GM19035 (cell line): ENCODE data around the gene ACVR2A.
A peak's percentile ranks its signal among the peaks of the same experiment; 100 is the strongest.

Source experiments
- ATAC-seq: cut with Tn5 transposase; IDR thresholded peaks from one replicate; pipeline ENCODE4 v1.9.1; 2021; ENCODE audit not compliant: unreplicated experiment

ACVR2A gene

DNA sequence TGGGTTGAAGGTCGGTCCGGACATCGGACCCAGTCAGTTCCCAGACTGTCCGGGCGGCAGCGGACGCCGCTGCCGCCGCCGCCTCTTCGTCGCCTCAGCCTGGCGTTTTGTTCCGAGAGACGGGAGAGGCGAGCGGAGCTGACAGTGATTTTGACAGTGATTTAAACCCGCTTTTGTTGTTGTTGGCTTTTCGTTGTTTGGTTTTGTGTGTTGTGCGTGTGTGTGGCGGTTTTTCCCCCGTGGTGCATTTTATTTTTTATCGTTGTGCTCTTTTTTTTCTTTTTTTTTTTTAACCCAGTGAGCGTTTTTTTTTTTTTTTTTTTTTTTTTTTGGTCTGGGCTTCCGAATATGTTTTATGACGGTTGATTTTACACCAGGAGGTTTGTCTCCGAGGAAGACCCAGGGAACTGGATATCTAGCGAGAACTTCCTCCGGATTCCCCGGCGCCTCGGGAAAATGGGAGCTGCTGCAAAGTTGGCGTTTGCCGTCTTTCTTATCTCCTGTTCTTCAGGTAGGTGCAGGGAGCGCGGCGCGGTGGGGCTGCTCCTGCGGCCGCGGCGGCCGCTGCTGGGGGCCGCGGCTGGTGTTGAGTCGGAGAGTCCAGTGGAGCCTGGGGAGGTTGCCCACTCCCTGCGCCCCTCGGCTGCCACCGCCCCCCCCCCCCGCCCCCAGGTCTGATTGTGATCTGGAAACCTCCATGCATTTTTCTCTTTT, at the start of gene ACVR2A:
TSS of gene ACVR2A (plus strand) at position 333 of the 714 bp plus-strand sequence. CDS start at position 457, 124 bp downstream.
- ATAC-seq: peak; percentile 45

GRCh38 chr2:147800316-147800715, 44.5 kb upstream of the ACVR2A start:
- ATAC-seq: no peak

- ATAC-seq: no peak
These were observed 38.0 kb upstream of the ACVR2A start for GRCh38 chr2:147806846-147807245.

DNA sequence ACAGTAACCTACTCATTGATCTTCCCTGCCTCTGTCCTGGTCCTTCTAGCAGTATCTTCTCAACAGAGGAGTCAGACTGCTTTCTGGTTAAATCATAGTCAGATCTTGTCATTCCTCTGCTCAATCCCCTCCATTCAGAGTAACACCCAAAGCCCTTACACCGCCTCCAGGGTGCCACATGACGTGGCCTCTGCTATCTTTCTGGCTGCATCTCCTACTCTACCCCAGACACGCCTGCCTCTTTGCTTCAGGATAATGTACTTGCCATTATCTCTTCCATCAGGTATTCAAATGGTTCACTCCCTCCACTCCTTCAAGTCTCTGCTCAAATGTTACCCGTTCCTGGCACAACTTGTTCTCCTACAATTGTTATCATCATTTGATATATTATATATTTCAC, 36.3 kb upstream of the ACVR2A start:
- no peak for ATAC-seq

GRCh38 chr2:147810883-147811765, 33.7 kb upstream of the ACVR2A start:
- no peak for ATAC-seq

DNA sequence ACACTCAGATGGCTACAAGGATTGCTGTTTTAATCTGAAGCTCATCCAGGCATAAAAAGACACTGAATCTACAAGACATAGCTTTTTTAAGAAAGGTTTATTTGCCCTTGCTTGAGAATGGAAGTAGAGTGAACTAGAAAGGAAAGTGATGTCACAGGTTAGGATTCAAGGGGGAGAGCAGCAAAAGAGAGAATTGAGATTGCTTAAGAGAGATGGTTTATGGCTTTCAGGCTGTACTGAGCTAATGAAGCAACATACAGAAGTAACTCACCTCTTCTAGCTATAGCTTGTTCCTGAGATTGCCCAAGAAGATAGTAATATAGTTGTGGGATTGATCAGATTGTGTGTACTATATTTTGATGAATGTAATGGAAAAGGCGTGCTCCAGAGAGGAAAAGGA, 26.1 kb upstream of the ACVR2A start:
- no peak for ATAC-seq

GRCh38 chr2:147824620-147825019, 20.2 kb upstream of the ACVR2A start:
- no peak for ATAC-seq

DNA sequence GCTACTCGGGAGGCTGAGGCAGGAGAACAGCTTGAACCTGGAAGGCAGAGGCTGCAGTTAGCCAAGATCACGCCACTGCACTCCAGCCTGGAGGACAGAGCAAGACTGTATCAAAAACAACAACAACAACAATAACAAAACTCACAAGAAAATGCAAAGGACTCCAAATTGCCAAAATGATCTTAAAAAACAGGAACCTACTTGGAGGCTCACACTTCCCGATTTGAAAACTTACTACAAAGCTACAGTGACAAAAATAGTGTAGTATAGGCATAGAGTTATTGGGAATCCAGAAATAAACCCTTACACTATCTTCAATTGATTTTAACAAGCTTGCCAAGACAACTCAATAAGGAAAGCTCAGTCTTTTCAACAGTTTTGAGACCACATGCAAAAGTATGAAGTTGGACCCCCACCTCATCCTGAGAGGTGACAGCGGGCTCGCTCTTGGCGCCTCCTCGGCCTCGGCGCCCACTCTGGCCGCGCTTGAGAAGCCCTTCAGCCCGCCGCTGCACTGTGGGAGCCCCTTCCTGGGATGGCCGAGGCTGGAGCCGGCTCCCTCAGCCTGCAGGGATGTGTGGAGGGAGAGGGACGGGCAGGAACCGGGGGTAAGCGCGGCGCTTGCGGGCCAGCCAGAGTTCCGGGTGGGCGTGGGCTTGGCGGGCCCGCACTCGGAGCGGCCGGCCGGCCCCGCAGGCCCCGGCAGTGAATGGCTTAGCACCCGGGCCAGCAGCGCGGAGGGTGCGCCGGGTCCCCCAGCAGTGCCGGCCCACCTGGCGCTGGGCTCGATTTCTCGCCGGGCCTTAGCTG, 18.3 kb upstream of the ACVR2A start:
- no peak for ATAC-seq

- no peak for ATAC-seq
These were observed 17.8 kb upstream of the ACVR2A start for GRCh38 chr2:147827088-147827375.

GRCh38 chr2:147829106-147829505, 15.7 kb upstream of the ACVR2A start:
- ATAC-seq: no peak

GRCh38 chr2:147836099-147836498, 8.7 kb upstream of the ACVR2A start:
- no peak for ATAC-seq

DNA sequence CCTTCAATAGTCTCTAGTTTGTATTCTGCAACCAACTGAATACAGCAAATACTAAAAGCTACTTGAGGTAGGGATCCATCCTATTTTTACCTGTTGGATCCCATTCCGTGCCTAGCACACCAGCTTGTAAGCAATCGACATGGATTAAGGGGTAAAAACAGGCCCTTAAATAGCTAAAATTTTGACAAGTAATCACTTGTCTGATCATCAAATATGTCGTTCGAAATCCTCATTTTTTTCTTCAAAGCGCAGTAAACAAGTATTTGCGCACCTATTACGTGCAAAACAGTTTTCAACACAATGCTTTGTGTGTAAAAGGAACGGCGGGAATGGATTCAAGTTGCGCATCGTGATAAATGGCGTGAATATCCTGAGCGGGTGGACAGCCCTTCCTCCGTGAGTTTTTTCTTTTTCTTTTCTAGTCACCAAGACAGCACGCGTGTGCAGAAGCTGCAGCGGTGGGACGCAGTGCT, 1.4 kb upstream of the ACVR2A start:
- no peak for ATAC-seq

DNA sequence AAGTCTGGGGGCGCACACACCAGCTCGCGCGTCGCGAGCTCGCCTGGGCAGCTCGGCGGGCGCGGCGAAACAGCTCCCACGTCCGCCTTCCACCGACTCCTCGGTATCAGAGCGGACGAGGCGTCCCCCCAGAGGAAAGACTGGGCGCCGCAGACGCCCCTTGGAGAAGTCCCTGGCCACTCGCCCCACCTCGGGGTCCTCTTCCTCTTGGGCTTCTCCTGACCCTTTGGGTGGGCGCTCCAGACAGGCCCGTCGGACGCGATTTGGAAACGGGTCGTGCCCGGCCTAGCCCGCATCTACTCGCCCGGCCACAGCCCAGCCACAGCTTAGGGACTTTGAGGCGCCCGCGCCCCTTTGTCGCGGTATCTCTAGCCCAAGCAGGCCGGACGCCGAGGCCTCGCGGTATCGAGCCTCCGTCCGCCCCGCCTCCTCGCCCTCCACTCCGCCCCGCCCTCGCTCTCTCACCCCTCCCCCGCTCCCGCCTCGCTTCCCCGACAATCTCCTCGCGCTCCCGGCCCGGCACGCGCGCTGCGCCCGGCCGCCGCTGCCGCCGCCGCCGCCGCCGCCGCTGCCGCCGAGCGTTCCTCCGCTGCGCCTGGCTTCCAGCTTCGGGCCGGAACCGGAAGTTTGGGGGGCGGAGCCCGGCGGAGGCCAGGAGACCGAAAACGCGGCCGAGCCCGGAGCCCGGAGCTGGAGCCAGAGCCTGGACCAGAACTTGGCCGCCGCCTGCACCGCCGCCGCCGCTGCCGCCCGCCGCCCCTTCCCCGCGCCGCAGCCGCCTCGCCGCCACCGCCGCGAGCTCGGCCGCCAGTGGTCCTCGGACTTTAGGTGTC, 749 bp upstream of the ACVR2A start:
- peak; percentile 82 for ATAC-seq

GRCh38 chr2:147845411-147845971, 662 bp downstream of the ACVR2A start:
- ATAC-seq: peak; percentile 43

- ATAC-seq: no peak
These were observed 1.7 kb downstream of the ACVR2A start for GRCh38 chr2:147846412-147847081.

DNA sequence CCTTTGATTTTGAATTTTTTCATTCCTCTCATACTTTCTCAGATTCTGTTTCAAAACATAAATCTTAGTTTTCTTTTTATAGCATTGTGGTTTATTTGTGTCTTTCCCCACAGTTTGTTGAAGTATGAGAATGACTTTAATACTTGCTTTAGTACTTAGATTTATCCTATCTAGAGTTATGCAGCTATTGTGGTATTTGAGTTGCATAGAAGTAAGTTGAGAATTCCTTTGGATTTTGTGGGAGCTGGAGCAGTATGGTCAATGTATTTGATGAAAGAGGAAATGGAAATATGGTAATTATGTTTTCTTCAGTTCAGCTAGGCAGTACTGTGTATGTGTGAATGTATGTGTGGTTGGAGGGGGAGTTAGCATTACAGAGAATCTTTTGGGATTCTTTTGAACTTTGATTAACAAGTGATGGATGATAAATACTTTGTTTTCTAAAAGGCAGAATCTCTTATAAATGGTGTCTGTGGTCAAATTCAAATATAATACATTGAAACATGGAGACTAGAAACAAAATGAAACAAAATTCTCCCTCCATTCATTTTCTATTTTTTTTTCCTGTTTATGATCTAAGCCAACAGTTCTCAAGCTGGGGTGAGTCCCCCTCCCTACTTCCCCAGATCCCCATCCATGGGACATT, 3.0 kb downstream of the ACVR2A start:
- ATAC-seq: no peak

GRCh38 chr2:147850838-147851237, 6.0 kb downstream of the ACVR2A start:
- no peak for ATAC-seq

DNA sequence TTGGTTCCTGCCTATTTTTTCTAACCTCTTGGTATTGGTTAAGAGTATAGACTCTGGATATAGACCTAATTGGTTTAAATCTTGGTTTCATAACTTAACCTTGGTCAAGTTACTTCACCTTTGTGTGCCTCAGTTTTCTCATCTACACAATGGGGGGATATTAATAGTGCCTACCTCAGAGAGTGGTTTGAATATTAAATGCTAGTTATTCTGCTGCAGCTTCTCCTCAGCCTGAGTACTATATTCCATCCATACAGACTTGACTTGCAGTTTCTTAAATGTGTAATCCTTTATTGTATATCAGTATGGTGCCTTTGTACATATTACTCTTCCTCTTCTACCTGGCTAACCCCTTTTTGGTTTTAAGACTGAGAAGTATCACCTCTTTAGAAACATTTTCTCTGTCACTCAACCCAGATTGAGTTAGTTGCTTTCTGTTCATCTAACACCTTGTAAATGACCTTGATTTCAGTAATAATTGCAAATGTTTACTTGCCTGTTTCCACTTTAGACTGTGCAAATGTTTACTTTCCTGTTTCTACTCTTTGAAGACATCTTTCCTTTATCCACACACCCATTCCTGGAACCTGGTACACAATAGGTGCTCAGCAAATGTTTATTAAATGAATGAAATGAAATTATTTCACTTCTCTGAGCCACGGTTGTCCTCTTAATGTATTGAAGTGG, 6.6 kb downstream of the ACVR2A start:
- no peak for ATAC-seq
